ENCODE results near the gene AOX1.
"Not testable (repeated sequence)": the region's sequence is repeated elsewhere in the genome, so short reads cannot be mapped to it uniquely, and the experiment has no call there.

The AOX1 gene

DNA sequence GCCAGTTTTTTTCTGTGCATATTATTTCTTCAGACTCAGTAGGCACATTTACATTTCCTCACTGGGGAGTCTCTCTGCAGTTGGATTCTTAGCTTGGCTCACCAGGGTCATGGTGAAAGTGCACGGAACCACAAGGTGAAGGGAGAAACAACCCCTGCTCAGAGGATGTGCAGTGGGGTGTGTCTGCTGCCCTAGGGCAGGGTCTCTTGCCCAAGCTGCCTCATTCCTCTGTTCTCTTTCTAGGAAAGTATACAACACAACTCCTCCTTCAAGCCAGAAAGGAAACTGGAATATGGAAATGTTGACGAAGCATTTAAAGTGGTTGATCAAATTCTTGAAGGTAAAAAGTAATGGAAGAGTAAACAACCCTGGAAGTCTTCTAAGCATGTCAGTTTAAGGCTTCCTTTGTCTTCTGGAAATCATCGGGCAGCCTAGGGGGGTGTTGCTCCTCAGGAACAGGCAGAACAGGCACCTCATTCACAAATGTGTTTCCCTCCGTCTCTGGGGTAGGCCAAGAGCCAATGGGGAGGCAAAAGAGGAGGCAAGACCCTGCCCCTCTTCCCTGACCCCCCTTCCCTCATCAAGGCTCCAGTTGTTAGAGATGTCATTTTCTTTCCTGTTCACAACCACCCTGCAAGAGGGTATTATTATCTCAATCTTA lies 41.4 kb downstream of the AOX1 start:
- no peak for DNase-seq (ENCODE audit: low read depth)

DNA sequence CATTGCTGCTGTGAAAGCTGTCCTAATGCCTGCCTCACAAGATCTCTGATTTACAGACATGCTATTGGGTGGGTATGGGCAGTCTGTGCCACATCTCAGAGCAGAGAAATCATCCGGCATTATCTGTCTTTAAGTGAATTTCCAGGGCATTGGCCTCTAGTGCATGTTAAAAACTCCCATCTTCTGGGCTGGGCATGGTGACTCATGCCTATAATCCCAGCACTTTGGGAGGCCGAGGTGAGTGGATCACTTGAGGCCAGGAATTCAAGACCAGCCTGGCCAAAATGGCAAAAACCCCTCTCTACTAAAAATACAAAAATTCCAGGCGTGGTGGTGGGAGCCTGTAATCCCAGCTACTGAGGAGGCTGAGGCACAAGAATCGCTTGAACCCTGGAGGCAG lies 42.6 kb downstream of the AOX1 start:
- not testable (repeated sequence) for DNase-seq (ENCODE audit: low read depth)

DNA sequence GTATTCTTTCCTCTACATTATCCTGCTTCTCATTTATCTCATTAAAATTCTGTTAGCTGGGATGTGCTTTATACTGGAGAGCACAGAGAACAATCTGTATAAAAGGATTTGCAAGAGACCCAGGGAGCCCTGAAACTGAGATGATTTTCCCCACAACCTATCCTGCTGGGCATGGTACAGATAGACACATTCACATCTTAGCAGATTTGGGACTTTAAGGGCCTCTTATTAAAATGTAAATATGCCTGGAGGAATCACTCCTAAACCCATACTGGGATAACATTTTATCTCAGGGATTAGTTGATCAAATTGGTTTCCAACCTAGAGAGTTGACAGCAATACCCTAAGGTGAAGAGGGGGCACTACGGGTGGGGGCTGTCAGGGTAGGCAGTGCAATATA lies 45.5 kb downstream of the AOX1 start:
- no peak for DNase-seq (ENCODE audit: low read depth)

DNA sequence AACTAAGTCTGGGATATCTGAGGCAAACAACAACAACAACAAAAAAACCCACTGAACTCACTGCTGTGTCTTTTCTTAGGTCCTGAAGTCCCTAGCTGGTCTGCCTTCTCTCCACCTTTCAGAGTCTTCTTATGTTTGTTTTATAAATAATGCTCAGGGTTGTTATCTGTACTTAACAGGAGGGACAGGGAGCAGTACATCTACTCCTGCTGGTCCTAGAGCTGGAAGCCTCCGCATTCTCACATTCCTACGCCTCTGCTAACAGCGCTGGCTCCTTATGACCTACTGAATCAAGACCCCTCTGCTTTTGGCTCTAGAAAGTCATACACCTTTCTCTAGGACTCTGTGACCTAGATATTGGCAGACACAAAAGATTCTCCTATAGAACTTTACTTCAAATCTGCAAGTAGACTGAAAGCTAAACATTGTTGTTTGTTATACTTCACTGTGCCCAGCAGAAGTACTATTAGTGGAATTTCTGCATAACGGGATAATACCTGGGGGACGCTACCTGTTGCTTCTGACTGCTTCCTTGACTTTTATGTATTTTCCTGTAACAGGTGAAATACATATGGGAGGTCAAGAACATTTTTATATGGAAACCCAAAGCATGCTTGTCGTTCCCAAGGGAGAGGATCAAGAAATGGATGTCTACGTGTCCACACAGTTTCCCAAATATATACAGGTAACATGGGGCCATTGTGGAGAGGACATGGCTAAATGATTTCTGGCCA lies 48.6 kb downstream of the AOX1 start:
- no peak for DNase-seq (ENCODE audit: low read depth)

DNA sequence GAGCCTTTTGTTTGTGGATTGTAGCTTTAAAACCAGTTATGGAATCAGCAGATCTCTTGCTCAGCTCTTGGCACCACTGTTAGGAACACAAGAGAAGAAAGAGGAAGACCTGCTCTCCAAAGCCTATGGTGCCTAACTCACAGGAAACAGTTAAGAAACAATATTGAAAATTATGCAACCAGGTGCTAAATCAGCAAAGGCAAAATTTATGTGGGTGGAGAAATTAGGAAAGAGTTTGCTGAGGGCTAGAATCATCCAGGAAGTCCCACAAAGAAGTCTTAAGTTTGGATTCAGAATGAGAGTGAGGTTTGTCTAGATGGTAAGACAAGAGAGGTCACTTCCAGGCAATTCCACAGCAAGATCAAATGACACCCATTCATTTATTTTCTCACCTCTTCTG lies 49.4 kb downstream of the AOX1 start:
- DNase-seq (ENCODE audit: low read depth) = no peak

DNA sequence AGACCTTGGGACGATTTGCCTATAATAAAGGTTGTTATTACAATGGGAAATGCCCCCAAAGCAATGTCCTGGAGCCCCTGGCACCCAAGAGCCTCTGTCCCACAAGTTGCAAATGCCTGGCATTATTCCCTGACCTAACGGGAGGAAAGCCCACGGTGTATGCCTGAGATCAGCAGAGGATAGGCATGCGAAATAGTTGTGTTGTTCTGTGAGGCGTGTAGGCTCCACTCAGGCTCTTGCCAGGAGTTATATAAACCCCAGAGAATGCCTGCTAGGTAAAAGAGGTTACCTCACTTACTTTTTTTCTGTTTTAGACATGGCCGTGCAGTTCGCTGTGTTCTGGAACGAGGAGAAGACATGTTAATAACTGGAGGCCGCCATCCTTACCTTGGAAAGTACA lies 52.1 kb downstream of the AOX1 start:
- DNase-seq (ENCODE audit: low read depth) = no peak

DNA sequence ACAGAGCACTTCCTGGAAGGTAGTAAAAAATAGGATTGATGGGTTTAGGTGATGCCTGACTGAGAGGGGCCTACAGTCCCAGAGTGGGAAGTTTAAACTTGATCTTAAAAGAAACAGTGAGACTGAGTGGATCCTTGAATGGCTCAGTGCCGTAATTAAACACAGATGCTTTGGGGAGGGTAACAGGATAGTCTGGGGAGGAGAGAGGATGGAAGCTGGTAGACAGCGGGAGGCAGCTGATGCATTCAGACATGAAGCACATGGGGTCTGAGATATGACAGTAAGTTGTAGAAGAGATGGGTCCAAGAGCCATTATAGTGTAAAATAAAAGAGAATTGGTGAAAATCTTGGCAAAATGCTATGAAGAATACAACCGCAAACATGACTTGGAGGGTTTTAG lies 54.4 kb downstream of the AOX1 start:
- no peak for DNase-seq (ENCODE audit: low read depth)

DNA sequence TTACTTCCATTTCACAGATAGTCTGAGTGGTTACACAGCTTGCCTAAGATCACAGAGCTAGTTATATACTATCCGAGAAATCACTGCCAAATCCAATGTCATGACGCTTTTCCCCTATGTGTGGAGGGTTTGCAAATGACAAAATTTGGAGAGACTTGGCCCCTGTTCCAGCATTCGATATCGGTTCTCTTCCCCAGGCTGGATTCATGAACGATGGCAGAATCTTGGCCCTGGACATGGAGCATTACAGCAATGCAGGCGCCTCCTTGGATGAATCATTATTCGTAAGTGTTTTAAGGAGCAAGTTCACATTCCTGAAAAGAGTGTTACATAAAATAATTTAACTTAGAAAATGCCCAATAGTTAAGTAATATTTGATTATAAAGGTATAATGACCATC lies 55.1 kb downstream of the AOX1 start:
- no peak for DNase-seq (ENCODE audit: low read depth)

DNA sequence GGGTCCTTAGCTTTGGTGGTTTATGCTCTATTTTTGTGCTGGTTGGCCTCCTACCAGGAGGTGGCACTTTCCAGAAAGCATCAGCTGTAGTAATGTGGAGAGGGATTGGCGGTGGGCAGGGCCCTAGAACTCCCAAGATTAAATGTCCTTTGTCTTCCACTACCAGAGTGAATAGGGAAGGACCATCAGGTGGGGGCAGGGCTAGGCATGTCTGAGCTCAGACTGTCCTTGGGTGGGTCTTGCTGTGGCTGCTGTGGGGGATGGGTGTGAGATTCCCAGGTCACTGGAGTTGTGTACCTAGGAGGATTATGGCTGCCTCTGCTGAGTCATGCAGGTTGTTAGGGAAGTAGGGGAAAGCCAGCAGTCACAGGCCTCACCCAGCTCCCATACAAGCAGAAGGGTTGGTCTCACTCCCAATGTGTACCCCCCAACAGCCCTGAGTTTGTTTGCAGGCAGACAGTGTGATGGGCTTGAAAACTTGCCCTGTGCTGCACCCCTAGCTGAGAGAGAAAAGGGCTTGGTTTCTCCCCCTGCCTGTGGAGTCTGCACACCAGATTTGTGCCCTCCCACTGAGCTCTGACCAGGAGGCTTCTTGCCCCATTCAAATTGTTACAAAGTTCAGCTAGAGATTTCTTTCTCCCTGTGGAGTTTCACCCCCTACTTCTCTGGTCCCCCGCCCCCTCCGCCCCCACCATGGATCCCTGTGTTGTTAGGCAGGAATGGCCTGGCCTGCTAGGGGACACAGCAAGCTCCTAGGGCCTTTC lies 62.9 kb downstream of the AOX1 start:
- not testable (repeated sequence) for DNase-seq (ENCODE audit: low read depth)

DNA sequence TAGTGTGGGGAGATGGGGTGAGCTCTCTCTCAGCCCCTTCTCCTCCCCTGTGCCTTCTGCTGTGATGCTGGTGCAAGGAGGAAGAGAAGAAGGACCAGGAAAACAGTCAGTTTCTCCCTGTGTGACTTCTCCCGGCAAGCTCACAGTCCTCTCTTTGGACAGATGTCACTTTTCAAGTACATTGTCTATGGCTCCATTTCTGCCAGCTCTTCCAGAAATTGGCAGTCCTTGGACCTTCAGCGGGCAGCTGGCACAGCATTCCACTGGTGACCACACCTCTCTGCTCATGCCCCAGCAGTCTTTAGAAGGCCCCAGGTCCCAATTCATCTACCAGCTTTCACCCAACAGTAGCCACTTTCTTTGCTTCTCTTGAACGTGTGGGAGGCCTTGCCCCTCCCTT lies 63.9 kb downstream of the AOX1 start:
- no peak for DNase-seq (ENCODE audit: low read depth)

DNA sequence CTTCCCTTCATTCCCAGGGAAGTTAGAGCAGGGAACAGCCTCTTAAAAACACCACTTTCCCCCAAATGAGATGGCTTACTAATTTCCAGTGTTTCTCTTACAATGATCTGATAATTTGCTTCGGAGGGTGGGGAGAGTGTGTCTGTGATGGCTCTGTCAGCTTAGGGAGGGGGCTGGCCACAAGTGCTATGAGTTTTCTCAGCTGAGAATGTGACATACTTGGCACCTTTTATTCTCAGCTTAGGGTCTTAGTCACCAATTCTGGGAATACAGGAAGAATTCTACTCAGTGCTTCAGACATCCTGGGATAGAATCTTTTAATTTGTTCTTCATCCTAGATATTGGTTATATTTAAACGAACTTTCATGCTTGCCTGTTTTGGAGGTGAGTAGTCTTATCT lies 64.4 kb downstream of the AOX1 start:
- DNase-seq (ENCODE audit: low read depth) = no peak

DNA sequence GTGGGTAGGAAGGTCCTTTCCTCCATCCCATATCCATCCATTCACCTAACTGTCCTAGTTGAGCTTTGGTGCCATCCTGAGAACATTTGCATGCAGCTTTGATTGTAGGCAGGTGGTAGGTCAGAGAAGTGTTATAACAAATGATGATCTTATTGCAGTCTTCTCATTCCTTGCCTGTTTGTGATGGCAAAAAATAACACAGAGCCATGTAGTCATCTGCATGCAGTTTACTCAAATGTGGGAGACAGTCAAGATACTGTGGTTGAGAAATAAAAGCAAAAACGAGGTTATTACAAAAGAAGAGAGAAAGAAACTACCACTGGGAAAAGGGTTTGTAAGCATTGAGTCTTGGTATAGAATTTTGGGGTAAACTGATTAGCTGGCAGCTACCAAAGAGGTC lies 66.3 kb downstream of the AOX1 start:
- DNase-seq (ENCODE audit: low read depth) = no peak

DNA sequence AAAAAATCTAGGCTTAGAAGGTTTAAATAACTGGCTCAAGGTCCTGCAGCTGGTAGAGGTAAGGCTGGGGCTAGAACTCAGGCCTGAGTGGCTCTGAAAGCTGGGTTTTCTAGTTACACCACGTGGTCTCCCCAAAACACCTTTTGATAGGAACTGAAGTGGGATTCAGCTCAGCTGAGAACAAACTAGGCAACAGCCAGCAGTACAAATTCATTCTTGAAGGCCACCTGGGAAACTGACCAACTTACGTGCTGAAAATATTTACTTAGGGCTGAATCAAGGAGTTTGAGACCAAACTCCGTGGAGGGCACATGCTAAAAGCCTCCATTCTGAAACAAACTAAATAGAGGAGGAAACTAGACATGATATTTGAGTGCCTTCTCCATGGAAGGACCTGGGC lies 67.2 kb downstream of the AOX1 start:
- DNase-seq (ENCODE audit: low read depth) = no peak

DNA sequence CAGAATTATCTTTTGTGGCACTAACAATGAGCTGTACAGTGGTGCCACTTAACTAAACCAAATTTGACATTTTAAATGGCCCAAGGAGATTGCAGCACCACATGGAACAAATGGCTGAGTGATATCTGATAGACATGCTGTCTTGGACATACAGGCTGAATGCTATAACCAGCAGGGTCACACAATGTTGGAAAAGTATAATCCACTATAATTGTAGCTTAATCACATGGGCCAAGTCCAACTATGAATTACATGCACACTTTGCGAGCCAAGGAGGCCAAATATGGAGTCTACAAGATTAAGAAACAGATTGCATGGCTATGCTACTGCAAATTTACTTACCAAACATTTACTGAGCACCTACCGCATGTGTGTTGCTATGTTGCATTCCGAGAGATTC lies 69.0 kb downstream of the AOX1 start:
- no peak for DNase-seq (ENCODE audit: low read depth)

DNA sequence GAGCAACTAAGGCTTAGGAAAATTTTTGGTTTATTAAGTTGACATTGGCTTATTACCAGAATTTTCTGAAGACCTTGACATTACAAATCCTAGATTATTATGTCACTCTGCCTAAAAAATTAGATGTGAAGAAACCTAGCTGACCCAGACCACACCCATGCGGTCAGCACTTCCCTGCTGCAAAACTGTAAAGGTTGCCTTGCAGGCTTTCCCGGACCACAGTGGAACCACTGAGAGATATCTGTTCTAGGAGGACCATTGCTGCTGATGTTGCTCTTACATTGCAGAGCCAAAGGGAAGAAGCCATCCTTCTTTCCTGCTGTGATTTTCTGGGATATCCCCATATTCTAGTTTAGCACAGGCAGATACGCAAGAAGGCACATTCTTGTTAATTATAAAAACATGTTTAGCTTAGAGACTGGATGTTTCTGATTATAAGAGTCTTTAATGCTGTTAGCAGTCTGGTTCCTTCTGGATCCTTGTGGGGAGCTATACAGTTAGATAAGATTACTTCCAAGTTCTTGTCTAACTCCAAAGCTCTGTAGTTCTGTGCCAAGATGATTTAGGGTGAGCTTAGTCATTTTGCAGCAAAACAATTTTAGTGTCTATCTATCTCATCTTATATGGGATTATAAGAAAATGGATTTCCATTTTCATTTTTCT lies 70.2 kb downstream of the AOX1 start:
- no peak for DNase-seq (ENCODE audit: low read depth)

DNA sequence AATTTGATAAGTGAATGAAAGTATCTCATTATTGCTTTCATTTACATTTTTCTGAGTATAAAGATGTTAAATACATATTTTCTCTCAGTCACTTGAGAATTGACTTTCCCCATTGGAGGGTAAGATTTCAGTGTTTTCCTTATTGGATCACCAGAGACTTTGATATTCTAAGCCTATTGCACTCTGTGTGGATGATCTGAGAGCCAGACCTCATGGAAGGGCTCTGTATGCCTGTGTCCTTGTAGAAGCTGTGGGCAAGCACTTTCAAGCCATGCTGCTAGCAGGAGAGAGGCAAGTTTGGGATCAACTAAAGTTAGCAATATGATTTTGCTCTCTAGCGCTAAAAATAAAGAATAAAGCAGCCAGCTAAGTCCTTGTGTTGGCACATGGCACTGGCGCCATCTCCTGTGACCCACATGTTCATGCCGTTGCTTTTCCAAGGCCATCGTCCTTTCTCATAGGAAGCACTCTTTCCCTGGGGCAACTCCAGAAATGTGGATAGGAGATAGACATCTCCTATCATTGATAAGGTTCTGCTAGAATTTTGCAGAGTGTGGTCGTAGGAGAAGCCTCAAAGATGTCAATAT lies 72.6 kb downstream of the AOX1 start:
- no peak for DNase-seq (ENCODE audit: low read depth)

DNA sequence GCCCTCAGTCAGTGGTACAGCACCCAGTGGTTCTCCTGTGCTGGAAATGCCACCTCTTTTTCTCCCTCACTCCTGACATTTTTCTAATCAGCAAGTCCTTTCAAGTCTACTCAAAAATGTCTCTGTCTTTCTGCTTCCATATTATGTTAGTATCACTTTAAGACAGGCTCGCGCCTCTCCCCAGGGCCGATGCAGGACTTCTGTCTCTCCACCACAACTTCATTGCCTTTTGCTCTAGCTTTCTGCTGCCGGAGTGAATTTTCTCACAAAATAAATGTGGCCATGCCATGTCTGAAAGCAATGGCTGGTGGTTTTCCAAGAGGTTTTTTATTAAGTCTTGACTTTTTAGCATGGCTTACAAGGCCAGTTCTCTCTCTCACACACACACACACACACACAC lies 73.6 kb downstream of the AOX1 start:
- DNase-seq (ENCODE audit: low read depth) = no peak

DNA sequence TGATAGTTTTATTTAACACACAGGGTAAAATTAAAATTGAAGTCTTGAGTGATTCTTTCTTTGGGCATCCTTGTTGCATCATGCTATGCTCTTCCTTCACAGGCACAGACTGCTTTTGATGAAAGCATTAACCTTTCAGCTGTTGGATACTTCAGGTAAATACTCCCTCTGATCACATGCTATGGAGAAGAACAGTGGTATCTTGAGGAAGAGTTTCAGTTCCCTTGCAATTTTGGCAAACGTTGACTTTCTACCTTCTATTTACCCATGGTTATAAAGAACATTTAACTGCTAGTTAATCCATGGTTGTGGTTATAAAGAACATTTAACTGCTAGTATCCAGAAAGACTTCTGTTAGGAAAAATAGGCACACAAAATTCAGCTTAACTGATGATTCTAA lies 75.7 kb downstream of the AOX1 start:
- no peak for DNase-seq (ENCODE audit: low read depth)

DNA sequence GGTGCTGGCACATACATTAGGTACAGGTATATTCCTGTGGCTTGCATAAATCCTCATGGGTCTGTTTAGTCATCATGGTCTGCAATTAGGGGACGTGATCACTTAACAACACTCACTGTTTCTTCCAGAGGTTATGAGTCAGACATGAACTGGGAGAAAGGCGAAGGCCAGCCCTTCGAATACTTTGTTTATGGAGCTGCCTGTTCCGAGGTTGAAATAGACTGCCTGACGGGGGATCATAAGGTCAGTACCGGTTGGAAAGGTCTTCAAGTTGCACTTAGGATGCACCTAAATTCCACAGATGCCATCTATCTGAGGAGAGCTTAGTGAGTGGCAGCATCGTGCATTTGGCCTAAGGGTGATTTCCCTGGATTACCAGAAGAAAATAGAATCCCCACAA lies 76.9 kb downstream of the AOX1 start:
- no peak for DNase-seq (ENCODE audit: low read depth)

DNA sequence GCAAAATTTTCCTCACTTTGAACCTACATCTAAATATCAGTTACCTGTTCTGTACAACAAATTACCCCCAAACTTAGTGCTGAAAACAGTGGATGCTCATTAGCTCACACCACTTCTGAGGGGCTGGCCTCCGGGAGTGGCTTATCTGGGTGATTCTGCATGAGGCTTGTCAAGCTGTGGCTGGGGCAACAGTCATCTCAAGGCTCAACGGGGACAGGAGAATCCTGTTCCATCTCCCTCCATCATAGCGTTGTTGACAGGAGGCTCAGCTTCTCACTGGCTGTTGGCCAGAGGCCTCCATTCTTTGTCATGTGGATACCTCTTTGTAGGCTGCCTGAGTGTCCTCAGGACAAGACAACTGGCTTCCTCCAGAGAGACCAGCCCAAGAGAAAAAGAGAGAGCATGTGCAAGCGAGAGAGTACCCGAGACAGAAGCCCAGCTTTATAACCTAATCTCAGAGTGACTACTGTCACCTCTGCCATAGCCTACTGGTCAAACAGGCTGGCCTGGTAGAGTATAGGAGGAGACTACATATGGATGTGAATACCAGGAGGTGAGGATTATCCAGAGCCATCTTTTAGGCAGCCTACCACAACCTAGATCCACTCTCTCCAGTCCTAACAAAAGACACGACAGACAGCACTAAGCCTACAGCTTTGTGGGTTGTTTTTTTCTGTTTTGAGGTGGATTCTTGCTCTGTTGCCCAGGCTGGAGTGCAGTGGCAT lies 79.1 kb downstream of the AOX1 start:
- DNase-seq (ENCODE audit: low read depth) = no peak

DNA sequence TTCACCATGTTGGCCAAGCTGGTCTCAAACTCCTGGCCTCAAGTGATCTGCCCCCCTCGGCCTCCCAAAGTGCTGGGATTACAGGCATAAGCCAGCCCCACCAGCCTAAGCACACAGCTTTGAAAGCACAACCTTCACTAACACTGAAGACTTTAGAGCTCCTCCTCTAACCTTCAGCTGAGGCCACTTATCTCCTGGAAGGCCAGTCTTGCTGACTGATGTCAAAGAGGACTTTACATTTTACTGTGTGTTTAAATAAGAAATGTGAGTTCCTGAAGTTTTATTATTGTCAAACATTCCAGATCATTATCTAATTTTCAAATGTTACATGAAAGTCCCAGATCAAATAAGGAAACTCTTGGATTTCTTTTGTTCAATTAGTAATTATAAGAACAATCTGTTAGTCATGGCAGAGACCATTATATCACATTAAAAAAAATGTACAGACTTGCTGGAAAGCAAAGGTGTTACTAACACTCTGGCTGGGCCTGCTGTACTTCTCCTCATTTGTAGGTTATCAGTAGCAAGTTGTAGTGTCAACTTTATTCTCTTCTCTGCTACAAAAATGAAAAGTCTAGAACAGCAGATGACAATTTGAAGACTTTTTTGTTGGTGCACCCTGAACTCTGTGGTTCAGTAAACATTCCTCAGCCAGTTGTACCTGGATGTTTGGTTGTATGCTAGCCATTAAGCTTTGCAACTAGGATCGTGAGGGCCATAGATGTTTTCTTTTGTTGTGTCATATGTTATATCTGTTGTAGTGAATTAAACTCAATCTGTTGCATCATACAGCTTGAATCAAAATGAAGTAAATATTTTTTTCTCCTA lies 80.0 kb downstream of the AOX1 start:
- DNase-seq (ENCODE audit: low read depth) = no peak

Data from stimulated activated CD8-positive, alpha-beta memory T cell treated with anti-CD3 and anti-CD28 coated beads, Interleukin-12 subunit alpha, Interleukin-12 subunit beta, amount 100 ng/mL, for 1 hour (primary cell).